Body of pancreas (tissue), 4 donors: Measurements from ENCODE around the gene CCNL2.

Source experiments
- CTCF ChIP-seq, 7 experiments: fragments of 450-650 bp in 4 of 7; fragments of 200-600 bp in 3 of 7; sonication (generic) in 3 of 7; IDR thresholded peaks; one replicate each; pipeline ENCODE4 v1.5.1; 2016 to 2019; ENCODE audit warnings: antibody characterized with exemption in 7 of 7
- POLR2A ChIP-seq, 3 donors: fragments of 450-650 bp; IDR thresholded peaks; one replicate each; pipeline ENCODE4 v1.6.1; 2016; ENCODE audit warnings: antibody characterized with exemption in 3 of 3, mild to moderate bottlenecking in 2 of 3

GRCh38 chr1:1381294-1381693 lies 17.8 kb downstream of the CCNL2 start:
- no peak for TF ChIP-seq CTCF (IDR thresholded peaks at IDR 0.05)
- TF ChIP-seq POLR2A (IDR thresholded peaks at IDR 0.05), result no peak
